GM12878 (cell line): ENCODE results near the gene CFAP161. TPM values are rescaled to one million over a fixed set of nuclear protein-coding genes. Genes with fewer than 3 reads are reported as not detected.

ENCODE experiments used
- ATAC-seq: fragments of 200-7000 bp; cut with Tn5 transposase; 3 replicates; pipeline ENCODE4 v1.9.1; 2020; ENCODE audit warnings: mild to moderate bottlenecking, moderate library complexity
- BruUV-seq: library from RNA; stranded (reverse); fragments of 400-500 nt; replicated peaks from 2 replicates; lab custom pipeline; 2021; lab: Mats Ljungman, UMichigan
- CTCF ChIA-PET: fragments of 300-600 bp; sonication (Branson Sonifier 250); formaldehyde crosslinking; extraction: SDS; loops from one replicate; lab custom pipeline; 2021; ENCODE audit warnings: inconsistent platforms; lab: Yijun Ruan, JAX
- POLR2A ChIA-PET: fragments of 350-600 bp; formaldehyde crosslinking; extraction: SDS; loops from one replicate; lab custom pipeline; 2021; ENCODE audit warnings: inconsistent platforms; lab: Charles Lee
- RAD21 ChIA-PET: fragments of 300-600 bp; sonication (Branson Sonifier 250); formaldehyde crosslinking; loops from one replicate; lab custom pipeline; 2023; ENCODE audit warnings: antibody characterized with exemption; ENCODE audit not compliant: unreplicated experiment; lab: Charles Lee
- SMC1A ChIA-PET: fragments of 300-600 bp; sonication (Branson Sonifier 250); formaldehyde crosslinking; loops from one replicate; lab custom pipeline; 2023; ENCODE audit not compliant: unreplicated experiment, uncharacterized antibody; lab: Charles Lee
- DNase-seq: peaks from one replicate; pipeline ENCODE4 v3.0.0-alpha.2; 2011; ENCODE audit warnings: low read depth, low spot score
- FAIRE-seq: peaks from 3 replicates; lab custom pipeline; 2011; peaks lifted over from hg19 to GRCh38; lab: Jason Lieb, UNC
- H2AFZ ChIP-seq: 2 replicates; pipeline ENCODE4 v1.6.0; 2011; ENCODE audit warnings: low read depth, low read length, control low read depth; ENCODE audit not compliant: control insufficient read depth
- H3K27ac ChIP-seq: 2 replicates; pipeline ENCODE4 v1.5.1; 2011; ENCODE audit warnings: control low read depth; ENCODE audit not compliant: control insufficient read depth, insufficient read depth
- H3K27me3 ChIP-seq, 2 experiments: replicated peaks in 1 of 2; 2 replicates each; pipeline versions ENCODE4 v1.6.0 to v1.6.1; 2011; ENCODE audit warnings: low read length in 1 of 2; ENCODE audit not compliant: control insufficient read depth in 2 of 2, insufficient read depth in 2 of 2
- H3K36me3 ChIP-seq, 2 experiments: 2 replicates each; pipeline ENCODE4 v1.5.1; 2011; ENCODE audit warnings: low read length in 1 of 2; ENCODE audit not compliant: control insufficient read depth in 2 of 2, insufficient read depth in 2 of 2
- H3K4me1 ChIP-seq: 2 replicates; pipeline ENCODE4 v1.6.1; 2011; ENCODE audit warnings: mild to moderate bottlenecking, low read length, moderate library complexity, mixed read lengths; ENCODE audit not compliant: control insufficient read depth, insufficient read depth
- H3K4me2 ChIP-seq: 2 replicates; pipeline ENCODE4 v1.6.0; 2011; ENCODE audit warnings: control low read depth; ENCODE audit not compliant: control insufficient read depth, insufficient read depth
- H3K4me3 ChIP-seq: fragments of 200-600 bp; sonication (generic); 2 replicates; pipeline ENCODE4 v1.5.1; 2016
- H3K79me2 ChIP-seq: 2 replicates; pipeline ENCODE4 v1.6.0; 2011; ENCODE audit warnings: low read length; ENCODE audit not compliant: control insufficient read depth, insufficient read depth
- H3K9ac ChIP-seq: 2 replicates; pipeline ENCODE4 v1.8.0; 2011; ENCODE audit warnings: low read length, control low read depth, mixed read lengths; ENCODE audit not compliant: control insufficient read depth, insufficient read depth
- H3K9me3 ChIP-seq: replicated peaks from 3 replicates; pipeline ENCODE4 v1.5.1; 2011; ENCODE audit warnings: mild to moderate bottlenecking, low read length; ENCODE audit not compliant: control insufficient read depth, insufficient read depth
- H4K20me1 ChIP-seq: 2 replicates; pipeline ENCODE4 v1.6.0; 2011; ENCODE audit not compliant: control insufficient read depth, insufficient read depth
- ATF7 ChIP-seq: fragments of 450-650 bp; IDR thresholded peaks from 2 replicates; pipeline ENCODE4 v1.6.1; 2016; ENCODE audit warnings: low read depth, mild to moderate bottlenecking
- CUX1 ChIP-seq: IDR thresholded peaks from 2 replicates; pipeline ENCODE4 v1.6.1; 2012; ENCODE audit warnings: improper control_type of control experiment, low read depth, low read length; ENCODE audit not compliant: insufficient replicate concordance
- IKZF2 ChIP-seq, 2 experiments: fragments of 450-650 bp; IDR thresholded peaks; 2 replicates each; pipeline ENCODE4 v1.6.1; 2017; ENCODE audit warnings: mild to moderate bottlenecking in 2 of 2, moderate library complexity in 2 of 2
- JUND ChIP-seq: IDR thresholded peaks from 2 replicates; pipeline ENCODE4 v1.6.1; 2012; ENCODE audit warnings: low read depth, mild to moderate bottlenecking, low read length, improper control_type of control experiment, moderate library complexity
- MAX ChIP-seq: IDR thresholded peaks from 2 replicates; pipeline ENCODE4 v1.6.1; 2012; ENCODE audit warnings: low read depth, low read length, improper control_type of control experiment
- MTA2 ChIP-seq: fragments of 450-650 bp; IDR thresholded peaks from 2 replicates; pipeline ENCODE4 v1.6.1; 2016; ENCODE audit warnings: low read depth, mild to moderate bottlenecking, moderate library complexity
- NFXL1 ChIP-seq: fragments of 450-650 bp; IDR thresholded peaks from 2 replicates; pipeline ENCODE4 v1.6.1; 2017; ENCODE audit warnings: antibody characterized with exemption, mild to moderate bottlenecking, borderline replicate concordance
- RB1 ChIP-seq: fragments of 450-650 bp; formaldehyde crosslinking; IDR thresholded peaks from 2 replicates; pipeline ENCODE4 v1.6.1; 2017; ENCODE audit warnings: mild to moderate bottlenecking, borderline replicate concordance
- SMC3 ChIP-seq: IDR thresholded peaks from 2 replicates; pipeline ENCODE4 v1.6.1; 2011; ENCODE audit warnings: low read length, improper control_type of control experiment, borderline replicate concordance
- SP1 ChIP-seq: IDR thresholded peaks from one replicate; pipeline ENCODE4 v1.6.1; 2011; ENCODE audit warnings: low read depth, low read length
- SREBF2 ChIP-seq: IDR thresholded peaks from 2 replicates; pipeline ENCODE4 v1.6.1; 2012; ENCODE audit warnings: mild to moderate bottlenecking, low read length
- STAT1 ChIP-seq: fragments of 450-650 bp; conservative IDR thresholded peaks from 2 replicates; pipeline ENCODE4 v1.6.1; 2014; ENCODE audit warnings: antibody characterized with exemption, mild to moderate bottlenecking
- ZSCAN29 ChIP-seq: fragments of 450-650 bp; IDR thresholded peaks from 2 replicates; pipeline ENCODE4 v1.6.1; 2017; ENCODE audit warnings: mild to moderate bottlenecking, moderate library complexity
- WGBS: methylation state at CpG from one replicate; pipeline ENCODE4 v1.1.6; 2016; ENCODE audit warnings: low lambda C conversion rate; ENCODE audit not compliant: insufficient replicate concordance, insufficient coverage; ENCODE audit errors: missing lambda C conversion rate; 5-methylcytosine and 5-hydroxymethylcytosine counted together
- in situ Hi-C: fragments of 300-500 bp; cut with MboI; formaldehyde crosslinking; loops from 9 replicates; pipeline ENCODE4 v1.14.3; 2018; ENCODE audit warnings: mixed read lengths
- intact Hi-C: fragments of 100-400 bp; cut with micrococcal nuclease; formaldehyde crosslinking; loops from one replicate; pipeline ENCODE4 v1.14.2; 2022; ENCODE audit not compliant: unreplicated experiment
- polyA plus RNA-seq, 11 experiments: library from polyadenylated mRNA; depleted of rRNA in 4 of 11; unstranded in 6 of 11; stranded (reverse) in 5 of 11; fragments of >200 nt; fragmentation: Nextera tagmentation in 4 of 11; fragmentation: Illumina TruSeq in 1 of 11; extraction: Ambion mirVana in 4 of 11; extraction: Trizol in 1 of 11; gene quantifications; 1 replicate in 1 of 11; 2 replicates in 10 of 11; pipeline versions ENCODE4 v1.2.1 to v1.2.3, GENCODE V29; 2011 to 2016; ENCODE audit warnings: inconsistent platforms in 2 of 11, missing spikeins in 2 of 11, low read depth in 1 of 11
- total RNA-seq, 4 experiments: library from RNA; depleted of rRNA in 3 of 4; stranded (reverse); fragments of >200 nt in 3 of 4; fragmentation: Illumina TruSeq in 1 of 4; extraction: Trizol in 1 of 4; gene quantifications; 2 replicates each; pipeline versions ENCODE4 v1.2.1 to v1.2.3, GENCODE V29; 2013 to 2021

The CFAP161 gene
- total and polyA plus RNA-seq, 10 of the 15 experiments (the other 5 are each of a cell fraction or from before 2014, with no cell fraction given): 0.31 TPM; not detected in 9

- in situ Hi-C loops: no loop called here
- CTCF ChIA-PET: no interaction called here
- BruUV-seq: no TSS peak
Observed at GRCh38 chr15:81182031-81182755, 48.1 kb downstream of the CFAP161 start.

GRCh38 chr15:81182756-81183438 is 48.8 kb downstream of the CFAP161 start:
- Histone ChIP-seq H3K27ac (no peak overlapping the region), H3K4me1 (no peaks in the 10 kb centered on the region), H3K79me2 (no peaks in the 10 kb centered on the region), H3K9ac (no peak overlapping the region), H3K27me3 (peaks cover 2 to 3% of the 10 kb centered on the region in 2 experiments; a peak in 2 of 4 replicates), H3K9me3 (no peaks in the 10 kb centered on the region), H3K36me3 (no peaks in the 10 kb centered on the region), H4K20me1 (no peaks in the 10 kb centered on the region), H3K4me3 (no peak overlapping the region), H3K4me2 (no peak overlapping the region), H2AFZ (no peak overlapping the region)
- FAIRE-seq: no peak
- ChIA-PET CTCF (no interaction called here), POLR2A (no interaction called here), RAD21 (no interaction called here), SMC1A (no interaction called here)
- BruUV-seq: no TSS peak
- whole genome bisulfite sequencing: 16% methylated on average over 13 of the region's 13 CpGs
- no peak for DNase-seq
- intact Hi-C loops: no loop called here
- no peak for ATAC-seq
- in situ Hi-C loops: no loop called here
- TF ChIP-seq ATF7: no peak
- no peak for TF ChIP-seq CUX1
- no peak for TF ChIP-seq RB1
- TF ChIP-seq JUND: no peak
- TF ChIP-seq ZSCAN29: no peak
- TF ChIP-seq SREBF2: no peak
- TF ChIP-seq NFXL1: no peak

More at GRCh38 chr15:81182031-81182755, 48.1 kb downstream of the CFAP161 start:
- Histone ChIP-seq H3K4me3 (no peak overlapping the region), H3K9me3 (no peaks in the 10 kb centered on the region), H3K27ac (no peak overlapping the region), H3K79me2 (no peaks in the 10 kb centered on the region), H4K20me1 (no peaks in the 10 kb centered on the region), H3K36me3 (no peaks in the 10 kb centered on the region), H2AFZ (no peak overlapping the region), H3K9ac (no peak overlapping the region), H3K4me2 (no peak overlapping the region), H3K4me1 (no peaks in the 10 kb centered on the region), H3K27me3 (peaks cover 2 to 3% of the 10 kb centered on the region in 2 experiments; a peak in 2 of 4 replicates)
- ATAC-seq: no peak
- FAIRE-seq: no peak
- SMC1A ChIA-PET: no interaction called here
- intact Hi-C loops: no loop called here
- no peak for TF ChIP-seq STAT1
- TF ChIP-seq MAX: no peak
- no peak for TF ChIP-seq SMC3
- no peak for TF ChIP-seq MTA2
- TF ChIP-seq SP1: no peak
- no peak for TF ChIP-seq IKZF2 (IDR thresholded peaks at IDR 0.05)
- 26% methylated on average over 13 of the region's 13 CpGs for WGBS
- POLR2A ChIA-PET: no interaction called here
- no peak for DNase-seq
- RAD21 ChIA-PET: no interaction called here
